ENCODE data around the gene DEGS2.
A peak's percentile ranks its signal among the peaks of the same experiment; 100 is the strongest.

DEGS2 gene

DNA sequence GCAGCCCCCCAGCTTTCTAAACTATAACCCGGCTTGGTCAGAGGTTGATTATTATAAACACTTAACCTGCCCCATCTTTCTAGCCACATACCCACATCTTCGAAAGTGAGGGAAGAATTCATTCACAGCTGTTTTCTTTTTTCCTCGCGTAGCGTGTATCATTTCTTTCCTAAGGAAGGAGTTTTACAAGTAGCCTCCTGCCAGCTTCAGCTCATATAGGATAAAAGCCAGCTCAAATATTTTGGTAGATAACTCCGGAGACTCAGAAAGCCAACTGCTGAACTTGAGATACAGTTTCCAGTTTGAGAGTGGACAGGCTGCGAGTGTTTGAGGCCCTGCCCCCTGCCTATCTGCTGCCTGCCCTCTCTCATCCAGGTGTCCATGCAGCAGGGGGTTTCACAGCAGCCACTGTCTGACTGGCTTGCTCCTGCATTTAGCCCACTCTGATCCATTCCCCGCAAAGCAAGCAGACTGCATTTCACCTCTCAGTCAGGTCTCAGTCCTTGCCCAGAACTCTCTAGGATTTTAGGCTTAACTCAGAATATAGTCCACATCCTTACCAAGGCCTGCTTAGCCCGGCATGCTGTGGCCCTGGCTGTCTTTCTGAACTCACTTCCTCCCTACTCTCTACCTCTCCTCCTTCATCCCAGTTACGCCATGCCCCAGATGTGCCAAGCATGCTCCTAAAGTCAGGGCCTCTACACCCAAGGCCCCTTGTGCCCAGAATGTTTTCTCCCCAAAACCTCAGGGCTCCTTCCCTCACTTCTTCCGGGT is 47.3 kb downstream of the DEGS2 start:
- DNase-seq (ENCODE audit: low spot score): no peak

DNA sequence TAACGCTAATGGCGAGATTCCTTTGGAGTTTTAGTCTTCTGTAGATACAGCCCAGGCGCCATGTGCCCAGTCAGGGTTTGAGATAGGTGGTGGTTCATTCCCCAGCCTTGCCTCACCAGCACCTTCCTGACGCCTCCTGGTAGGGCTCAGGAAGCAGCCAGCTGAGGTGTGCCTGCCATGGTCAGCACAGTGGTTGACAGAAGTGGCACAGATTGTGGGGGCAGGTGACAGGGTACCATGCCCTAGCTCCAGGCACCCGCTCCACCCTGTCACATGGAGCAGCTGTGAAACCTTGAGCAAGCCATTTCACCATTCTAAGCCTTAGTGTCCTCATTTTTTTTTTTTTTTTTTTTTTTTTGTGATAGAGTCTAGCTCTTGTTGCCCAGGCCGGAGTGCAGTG is 48.6 kb downstream of the DEGS2 start:
- no peak for DNase-seq (ENCODE audit: low spot score)

DNA sequence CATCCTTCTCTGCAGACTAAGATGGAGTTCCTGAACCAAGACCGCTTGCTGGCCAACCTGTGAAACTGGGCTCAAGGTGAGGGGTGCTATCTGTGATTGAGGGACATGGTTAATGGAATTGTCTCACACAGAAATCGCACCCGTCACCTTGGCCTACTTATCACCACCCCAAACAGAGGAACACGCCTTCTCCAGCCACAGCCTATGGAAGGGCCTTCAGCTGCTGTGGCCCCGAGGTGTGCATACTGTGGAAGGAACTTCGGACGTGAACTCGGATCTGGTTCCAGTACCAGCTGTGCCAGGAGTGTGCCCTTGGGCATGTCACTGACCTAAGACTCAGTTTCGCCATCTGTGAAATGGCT is 49.9 kb downstream of the DEGS2 start:
- DNase-seq (ENCODE audit: low spot score): no peak

DNA sequence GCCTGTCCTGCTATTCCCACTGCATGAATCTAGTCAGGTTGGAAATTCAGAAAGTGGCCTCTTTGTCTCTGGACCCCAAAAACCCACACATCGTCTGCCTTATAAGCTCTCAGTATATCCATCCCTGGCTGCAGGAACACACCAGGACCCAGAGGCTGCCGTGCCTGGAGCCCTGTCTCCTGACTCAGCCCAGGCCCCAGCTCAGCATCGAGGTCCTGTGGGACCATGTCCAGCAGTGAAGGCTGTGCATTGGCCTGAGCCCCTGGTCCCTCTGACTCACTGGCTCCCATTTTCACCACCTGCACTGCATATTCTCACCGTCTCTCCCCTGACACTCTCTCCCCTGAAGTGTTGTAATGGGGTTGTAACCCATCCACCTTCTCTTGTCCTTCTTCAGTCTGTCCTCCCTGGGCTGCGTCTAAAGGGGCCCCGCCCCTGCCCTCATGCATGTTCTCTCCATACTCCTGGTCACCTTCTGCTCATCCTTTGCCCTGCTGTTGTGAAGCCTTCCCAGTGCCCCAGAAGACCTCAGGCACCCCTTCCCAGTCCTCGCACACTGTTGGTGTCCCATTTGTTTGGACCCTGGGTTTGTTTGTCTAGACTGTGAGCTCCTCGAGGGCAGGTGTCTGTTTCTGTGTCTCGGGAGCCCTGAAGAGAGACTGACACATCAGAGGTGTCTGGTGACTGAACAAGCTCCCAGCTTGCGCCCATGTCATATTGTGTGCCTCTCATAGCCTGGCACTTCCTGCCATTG is 50.4 kb downstream of the DEGS2 start:
- no peak for DNase-seq (ENCODE audit: low spot score)

DNA sequence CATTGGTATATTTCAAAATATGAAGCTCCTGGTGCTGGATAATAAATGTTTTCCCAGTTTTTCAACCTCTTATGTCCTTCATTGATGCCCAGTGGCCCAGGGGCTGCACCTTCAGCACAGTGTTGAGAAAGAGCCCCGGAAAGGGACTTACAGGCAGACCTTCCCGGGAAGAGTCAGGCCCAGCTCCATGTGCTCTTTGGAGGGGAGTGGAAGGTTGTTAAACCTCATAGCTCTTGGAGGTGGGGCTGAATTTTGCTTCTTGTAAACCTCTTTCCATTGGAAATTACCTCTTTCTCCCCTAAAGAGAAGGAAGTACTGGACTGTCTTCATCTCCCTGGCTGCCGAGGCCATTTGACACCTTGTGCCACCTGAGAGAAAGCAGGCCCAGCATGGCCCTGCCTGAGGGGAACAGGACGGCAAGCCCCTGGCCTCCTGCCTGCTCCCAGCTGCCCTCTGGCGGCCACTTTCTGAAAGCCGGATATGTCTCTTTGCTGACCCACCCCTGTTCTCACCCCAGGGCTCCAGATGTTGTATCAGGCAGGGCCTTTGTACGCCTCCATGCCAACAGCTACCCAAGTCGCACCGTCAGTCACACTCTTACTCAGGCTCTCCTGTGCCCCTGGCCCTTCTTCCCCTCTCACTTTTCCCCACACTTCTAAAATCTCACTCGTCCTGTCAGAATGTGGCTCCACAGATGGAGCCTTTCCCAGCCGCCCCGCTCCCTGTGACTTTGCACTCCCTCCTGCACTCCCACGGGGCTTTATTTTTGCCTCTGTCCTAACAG is 51.2 kb downstream of the DEGS2 start:
- DNase-seq (ENCODE audit: low spot score): peak; percentile 58

DNA sequence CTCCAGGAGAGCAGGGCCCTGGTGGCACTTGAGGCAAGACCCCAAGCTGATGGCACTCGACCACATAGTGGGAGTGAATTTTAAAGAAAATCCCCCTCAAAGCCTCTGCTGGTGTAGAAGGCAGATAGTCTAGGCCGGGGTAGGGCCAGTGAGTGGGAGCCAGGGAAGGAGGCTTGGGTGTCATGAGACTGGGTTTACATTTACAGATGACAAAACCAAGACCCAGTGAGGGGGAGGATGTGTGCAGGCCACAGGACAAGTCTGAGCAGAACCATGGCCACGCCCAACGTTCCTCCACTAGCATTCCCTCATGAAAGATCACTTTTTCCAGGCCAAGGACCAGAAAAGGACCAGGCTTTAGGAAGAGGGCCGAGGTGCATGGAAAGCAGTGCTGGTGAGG is 52.2 kb downstream of the DEGS2 start:
- DNase-seq (ENCODE audit: low spot score): no peak

DNA sequence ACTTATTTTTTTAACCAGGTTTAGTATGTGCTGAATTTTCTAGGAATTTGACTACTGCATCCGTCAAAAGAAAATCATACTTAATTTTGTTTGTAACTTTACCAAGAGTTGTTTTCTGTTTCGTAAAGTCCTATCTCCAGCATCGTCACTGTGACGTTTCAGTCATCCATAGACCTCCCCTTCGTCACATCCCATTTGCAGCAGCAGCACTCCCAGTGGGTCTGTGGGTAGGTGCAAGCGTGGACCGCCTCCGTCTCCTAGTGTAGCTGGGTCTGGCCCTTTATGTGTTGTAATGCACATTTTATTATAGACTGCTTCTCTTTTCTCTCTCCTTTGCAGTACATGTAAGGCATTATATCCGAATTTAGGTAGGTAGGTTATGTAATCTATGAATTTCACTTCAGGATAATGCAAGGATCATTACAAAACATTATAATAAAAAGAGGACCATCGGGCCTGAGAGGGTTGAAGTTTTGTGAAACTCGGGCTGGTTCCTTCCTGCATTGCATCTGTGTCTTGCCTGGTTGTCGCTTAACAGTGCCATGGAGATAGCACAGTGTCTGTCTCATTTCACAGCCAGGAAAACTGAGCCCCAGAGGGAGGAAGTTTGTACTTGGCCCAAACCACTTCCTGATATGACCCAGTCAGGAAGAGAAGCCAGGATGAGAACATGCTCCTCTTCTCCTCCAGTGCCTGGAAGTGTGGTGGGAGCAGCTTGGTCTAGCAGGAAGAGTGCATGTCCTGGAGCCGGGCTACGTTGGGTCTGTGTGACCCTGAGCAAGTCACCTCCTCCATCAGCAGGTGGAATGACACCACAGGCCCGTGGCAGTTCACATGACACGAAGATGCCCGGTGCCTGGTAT is 53.0 kb downstream of the DEGS2 start:
- DNase-seq (ENCODE audit: low spot score): no peak

DNA sequence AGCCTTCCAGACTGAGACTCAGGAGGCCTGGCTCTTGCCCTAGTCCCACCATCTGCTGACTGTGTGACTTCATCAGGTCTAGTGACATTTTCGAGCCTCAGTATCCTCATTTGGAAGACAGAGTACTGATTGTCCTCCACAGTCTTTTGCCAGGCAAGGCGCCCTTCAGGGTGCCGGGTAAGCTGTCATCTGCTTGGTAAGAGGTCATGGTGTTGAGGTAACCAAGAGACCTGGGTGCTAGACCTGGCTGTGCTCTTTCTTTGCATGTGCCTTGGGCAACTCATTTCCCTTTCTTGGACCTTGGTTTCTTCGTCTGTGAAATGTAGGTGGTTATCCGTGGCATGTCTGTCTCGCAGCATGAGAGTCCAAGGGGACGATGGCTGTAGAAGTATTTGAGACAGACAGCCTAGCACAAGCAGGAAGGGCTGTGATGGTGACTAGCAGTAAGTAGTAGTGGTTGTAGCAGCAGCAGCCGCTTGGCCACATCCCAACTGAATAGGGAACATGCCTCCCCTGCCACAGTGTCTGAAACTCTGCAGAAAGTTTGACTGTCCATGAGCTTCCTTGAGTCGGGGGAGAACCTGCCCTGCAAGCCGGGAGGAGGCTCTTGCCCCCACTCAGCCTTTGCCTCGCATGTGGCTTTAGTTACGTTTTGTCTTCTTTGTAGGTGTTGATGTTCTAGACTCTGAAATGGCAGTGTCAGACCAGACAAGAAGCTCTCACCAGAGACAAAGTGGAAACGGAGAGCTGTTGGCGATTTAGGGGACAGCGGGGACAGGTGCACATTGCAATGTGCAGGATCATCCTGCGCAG is 53.9 kb downstream of the DEGS2 start:
- DNase-seq (ENCODE audit: low spot score): no peak

DNA sequence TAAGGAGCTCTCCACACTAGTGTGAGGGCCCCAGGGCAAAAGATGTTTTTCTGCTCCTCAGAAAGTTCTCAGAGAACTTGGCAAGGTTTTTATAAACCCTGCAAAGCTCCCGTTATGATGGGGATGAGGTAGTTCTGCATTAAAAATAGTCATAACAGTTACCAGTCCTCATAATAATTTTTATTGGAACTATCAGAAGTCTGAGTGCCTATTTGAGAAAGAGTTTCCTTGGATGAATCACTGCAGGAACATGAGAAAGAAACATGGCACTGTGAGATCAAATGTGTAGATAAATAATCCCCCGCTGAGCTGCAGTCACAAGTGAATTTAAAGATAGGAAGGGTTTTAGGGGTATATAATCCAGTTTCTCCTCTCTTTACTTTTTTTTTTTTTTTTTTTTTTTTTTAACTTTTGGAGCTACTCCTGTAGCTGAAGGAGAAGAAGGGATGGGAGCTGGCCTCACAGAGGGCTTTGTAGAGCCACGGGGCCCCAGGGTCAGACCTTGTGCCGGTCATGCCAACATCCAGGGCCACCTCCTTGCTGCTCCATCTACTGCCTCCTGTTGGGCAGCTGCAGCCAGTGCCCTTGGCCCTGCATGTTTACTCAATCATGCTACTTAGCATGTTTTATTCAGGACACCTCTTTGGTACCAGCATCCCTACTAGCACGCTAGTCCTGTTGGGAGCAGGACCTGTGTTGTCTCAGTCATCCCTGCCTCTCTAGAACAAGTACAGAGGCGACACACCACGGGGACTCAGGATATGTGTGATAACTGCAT is 54.7 kb downstream of the DEGS2 start:
- no peak for DNase-seq (ENCODE audit: low spot score)

DNA sequence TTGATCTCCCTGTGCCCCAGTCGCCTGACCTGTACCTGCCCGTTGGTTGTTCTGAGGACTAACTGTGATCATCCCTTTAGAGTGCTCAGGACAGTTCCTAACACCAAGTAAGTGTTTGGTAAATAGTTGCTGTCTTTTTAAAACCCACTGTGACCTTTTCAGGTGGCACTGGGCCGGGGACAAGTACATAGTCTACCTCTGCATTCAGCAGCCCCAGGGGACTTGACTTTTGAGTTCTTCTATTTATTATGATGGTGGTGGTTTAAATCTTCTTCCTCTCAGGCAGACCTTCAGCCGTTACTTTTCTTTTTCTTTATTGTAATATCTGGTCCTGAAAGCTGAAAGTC is 55.5 kb downstream of the DEGS2 start:
- no peak for DNase-seq (ENCODE audit: low spot score)

DNA sequence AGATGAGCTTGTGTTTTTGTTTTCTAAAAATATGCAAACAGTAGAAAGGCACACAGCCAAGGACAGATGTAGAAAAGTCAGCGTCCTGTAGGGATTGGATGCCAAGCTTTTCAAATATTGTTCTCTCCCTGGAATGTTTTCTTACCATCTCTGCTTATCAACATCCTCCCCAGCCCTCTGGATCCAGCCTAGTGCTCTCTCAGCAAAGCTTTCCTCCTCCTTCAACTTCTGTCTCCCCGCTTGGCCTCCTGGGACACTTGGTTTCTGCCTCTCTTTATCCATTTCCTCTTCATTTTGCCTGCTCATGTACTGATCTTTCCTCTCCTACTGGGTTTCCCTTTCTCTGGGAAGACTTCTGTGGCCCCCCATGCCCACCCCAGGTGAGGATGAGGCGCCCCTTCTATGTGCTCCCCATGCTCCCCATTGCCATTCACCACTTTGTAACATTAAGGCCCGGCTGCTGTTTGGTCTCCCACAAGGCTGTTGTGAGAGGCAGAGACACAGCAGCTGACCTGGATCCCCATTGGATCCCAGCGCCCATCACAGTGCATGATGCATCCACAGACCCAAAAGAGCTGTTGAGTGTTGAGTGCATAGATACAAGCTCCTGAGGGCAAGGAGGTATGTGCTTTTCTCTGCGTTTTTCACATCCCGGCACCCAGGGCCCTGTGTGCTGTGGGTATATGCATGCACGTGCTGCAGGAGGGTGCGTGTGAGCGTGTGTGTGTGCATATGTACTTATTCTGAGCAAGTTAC is 56.0 kb downstream of the DEGS2 start:
- DNase-seq (ENCODE audit: low spot score): no peak

DNA sequence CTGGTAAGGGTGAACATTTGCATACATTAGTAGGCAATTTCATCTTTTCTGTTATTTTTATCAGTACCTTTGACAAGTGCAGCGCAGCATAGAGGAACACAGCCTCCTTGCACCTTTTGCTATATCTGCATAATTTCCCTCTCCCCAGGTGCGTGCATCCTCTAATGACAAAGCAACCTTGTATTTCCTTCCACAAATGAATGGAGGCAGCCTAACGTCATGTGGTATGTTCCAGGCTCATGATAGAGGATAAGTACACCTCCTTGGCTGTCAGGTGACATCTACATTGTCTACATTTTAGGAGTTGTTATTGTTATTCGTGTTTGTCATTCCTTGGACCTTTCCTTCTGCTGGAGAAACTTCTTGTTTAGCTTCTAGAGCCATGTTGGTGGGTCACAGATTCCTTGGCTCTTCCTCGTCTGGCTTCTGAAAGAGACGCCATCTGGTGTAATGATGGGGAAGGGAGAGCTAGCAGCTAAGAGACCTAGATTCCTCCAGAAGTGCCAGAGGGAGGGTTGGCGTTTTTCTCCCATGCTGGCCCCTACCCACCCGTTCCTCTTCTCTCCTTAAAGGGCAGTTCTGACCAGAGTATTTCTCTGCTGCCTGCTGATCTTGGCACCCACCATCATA is 57.2 kb downstream of the DEGS2 start:
- DNase-seq (ENCODE audit: low spot score): no peak

DNA sequence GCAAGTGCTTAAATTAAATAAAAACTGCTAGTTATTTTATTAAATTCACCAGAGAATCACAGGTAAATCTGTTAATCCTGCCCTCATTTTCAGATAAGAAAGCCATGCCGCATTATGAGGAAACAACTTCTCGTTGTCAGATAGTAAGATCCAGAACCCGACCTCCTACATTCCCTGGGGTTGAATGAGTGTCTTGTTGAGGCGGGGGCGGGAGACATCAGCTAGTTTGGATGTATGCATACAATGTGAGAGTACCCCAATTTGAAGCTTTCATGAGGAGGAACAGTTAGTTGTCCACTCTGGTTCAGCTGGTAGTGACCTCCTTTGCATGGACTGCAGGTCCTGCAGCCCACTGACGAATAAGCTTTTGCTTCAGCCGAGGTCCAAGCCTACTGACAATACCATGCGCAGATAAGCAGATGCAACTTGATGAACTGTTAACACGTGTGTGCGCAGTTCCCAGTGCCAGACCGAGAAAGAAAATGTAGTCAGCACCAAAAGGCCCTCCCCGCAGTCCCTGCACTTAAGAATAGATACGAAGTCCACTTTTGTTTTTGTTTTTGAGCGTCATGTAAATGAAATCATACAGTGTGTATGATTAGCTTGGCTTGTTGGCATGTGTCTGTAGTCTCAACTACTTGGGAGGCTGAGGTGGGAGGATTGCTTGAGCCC is 59.3 kb downstream of the DEGS2 start:
- no peak for DNase-seq (ENCODE audit: low spot score)

DNA sequence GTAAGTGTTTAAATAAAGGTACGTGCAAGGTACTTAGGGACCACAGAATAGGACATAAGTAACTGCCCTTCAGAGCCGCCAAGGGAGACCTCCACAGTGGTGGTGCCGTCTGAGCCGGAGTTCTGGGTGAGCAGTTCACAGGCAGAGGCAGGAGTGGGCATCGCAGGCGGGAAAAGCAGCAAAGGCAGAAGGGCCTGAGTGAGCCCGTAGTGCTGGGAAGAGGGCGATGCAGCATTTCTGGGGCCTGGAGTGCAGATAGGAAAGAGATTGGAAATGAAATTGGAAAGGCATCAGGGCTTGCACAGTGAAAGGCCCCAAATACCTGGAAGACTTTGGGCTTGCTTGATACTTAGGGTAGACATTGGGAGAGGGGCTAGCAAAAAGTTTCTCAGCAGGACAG is 61.3 kb downstream of the DEGS2 start:
- no peak for DNase-seq (ENCODE audit: low spot score)

DNA sequence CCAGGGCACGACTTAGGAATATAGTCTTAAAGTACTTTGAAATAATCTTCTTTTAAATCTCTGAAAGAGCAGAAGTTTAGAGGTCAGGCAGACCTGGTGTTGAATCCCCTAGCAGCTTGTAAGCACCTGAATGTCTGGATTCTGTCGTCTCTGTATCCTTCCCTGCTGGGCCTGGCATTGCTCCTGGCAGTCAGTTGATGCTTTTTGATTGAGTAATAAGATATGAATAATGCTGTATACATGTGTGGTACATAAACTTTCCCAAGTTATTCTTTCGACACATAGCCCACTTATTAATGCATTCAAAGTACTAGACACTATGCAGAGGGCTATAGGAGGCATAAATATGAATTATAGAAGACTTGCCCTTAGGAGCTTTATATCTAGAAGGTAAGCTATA is 62.8 kb downstream of the DEGS2 start:
- no peak for DNase-seq (ENCODE audit: low spot score)

Measured in RKO (cell line).